Chondrocyte (in vitro differentiated cells): ENCODE data around the gene ZNF135. TPM values are rescaled to one million over a fixed set of nuclear protein-coding genes. Genes with fewer than 3 reads are reported as not detected.

Source experiments
- DNase-seq: peaks from one replicate; pipeline ENCODE4 v3.0.0; 2021; ENCODE audit warnings: mixed read lengths, low spot score
- H3K27ac Mint-ChIP-seq: one replicate; pipeline ENCODE4 v1.8.0; 2021; ENCODE audit warnings: mild to moderate bottlenecking, moderate library complexity, mixed read lengths; ENCODE audit not compliant: unreplicated experiment
- H3K27me3 Mint-ChIP-seq: 2 replicates; pipeline ENCODE4 v1.8.0; 2021; ENCODE audit warnings: low read depth, mixed read lengths
- H3K36me3 Mint-ChIP-seq: 2 replicates; pipeline ENCODE4 v1.8.0; 2021; ENCODE audit warnings: low read depth, mixed read lengths
- H3K4me1 Mint-ChIP-seq: 2 replicates; pipeline ENCODE4 v1.8.0; 2021; ENCODE audit warnings: low read depth, mild to moderate bottlenecking, mixed read lengths
- H3K4me3 Mint-ChIP-seq: one replicate; pipeline ENCODE4 v1.8.0; 2021; ENCODE audit warnings: mild to moderate bottlenecking, moderate library complexity, mixed read lengths; ENCODE audit not compliant: unreplicated experiment
- H3K9me3 Mint-ChIP-seq: 2 replicates; pipeline ENCODE4 v1.8.0; 2021; ENCODE audit warnings: low read depth, mixed read lengths
- total RNA-seq: library from RNA; stranded (reverse); gene quantifications from 3 replicates; pipeline ENCODE4 v1.2.1, GENCODE V29; 2021
- TF ChIP-seq, protein P1 (sequence below): fragments of 200-600 bp; sonication (generic); IDR thresholded peaks from 2 replicates; pipeline ENCODE4 v1.5.0; 2021; ENCODE audit warnings: antibody characterized with exemption, mild to moderate bottlenecking, moderate library complexity

Gene ZNF135
- total RNA-seq, 1 donor from 2014 or later, result 4.9 TPM

DNA sequence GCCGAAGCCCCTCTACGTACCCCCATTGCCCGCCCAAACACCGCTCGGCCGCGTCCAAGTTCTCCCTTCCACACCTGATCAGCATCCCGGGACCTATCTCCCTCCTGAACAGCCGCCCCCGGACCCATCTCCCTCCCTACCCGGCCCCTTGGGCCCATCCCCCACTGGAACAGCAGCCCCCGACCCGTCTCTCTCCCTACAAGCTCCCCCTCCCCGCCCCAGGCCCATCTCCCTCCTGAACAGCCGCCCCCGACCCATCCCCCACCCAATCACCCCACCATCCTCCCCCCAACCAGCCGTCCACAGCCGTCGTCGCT lies 24.6 kb upstream of the ZNF135 start:
- Mint-ChIP-seq H3K9me3 (peaks cover 17% of the 10 kb centered on the region), H3K27me3 (no peaks in the 10 kb centered on the region), H3K4me3 (no peak overlapping the region), H3K4me1 (no peaks in the 10 kb centered on the region), H3K36me3 (no peaks in the 10 kb centered on the region), H3K27ac (no peak overlapping the region)
- TF ChIP-seq, protein P1, sequence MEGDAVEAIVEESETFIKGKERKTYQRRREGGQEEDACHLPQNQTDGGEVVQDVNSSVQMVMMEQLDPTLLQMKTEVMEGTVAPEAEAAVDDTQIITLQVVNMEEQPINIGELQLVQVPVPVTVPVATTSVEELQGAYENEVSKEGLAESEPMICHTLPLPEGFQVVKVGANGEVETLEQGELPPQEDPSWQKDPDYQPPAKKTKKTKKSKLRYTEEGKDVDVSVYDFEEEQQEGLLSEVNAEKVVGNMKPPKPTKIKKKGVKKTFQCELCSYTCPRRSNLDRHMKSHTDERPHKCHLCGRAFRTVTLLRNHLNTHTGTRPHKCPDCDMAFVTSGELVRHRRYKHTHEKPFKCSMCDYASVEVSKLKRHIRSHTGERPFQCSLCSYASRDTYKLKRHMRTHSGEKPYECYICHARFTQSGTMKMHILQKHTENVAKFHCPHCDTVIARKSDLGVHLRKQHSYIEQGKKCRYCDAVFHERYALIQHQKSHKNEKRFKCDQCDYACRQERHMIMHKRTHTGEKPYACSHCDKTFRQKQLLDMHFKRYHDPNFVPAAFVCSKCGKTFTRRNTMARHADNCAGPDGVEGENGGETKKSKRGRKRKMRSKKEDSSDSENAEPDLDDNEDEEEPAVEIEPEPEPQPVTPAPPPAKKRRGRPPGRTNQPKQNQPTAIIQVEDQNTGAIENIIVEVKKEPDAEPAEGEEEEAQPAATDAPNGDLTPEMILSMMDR, result no peak
- DNase-seq, result no peak

- peaks cover 16% of the 10 kb centered on the region for H3K9me3 Mint-ChIP-seq
- TF ChIP-seq, protein P1, result no peak
- DNase-seq, result no peak
- no peak overlapping the region for H3K27ac Mint-ChIP-seq
- no peaks in the 10 kb centered on the region for H3K27me3 Mint-ChIP-seq
- H3K4me3 Mint-ChIP-seq, result no peak overlapping the region
- no peaks in the 10 kb centered on the region for H3K36me3 Mint-ChIP-seq
- H3K4me1 Mint-ChIP-seq, result no peaks in the 10 kb centered on the region
These were observed 23.2 kb upstream of the ZNF135 start for GRCh38 chr19:58035863-58036262.

DNA sequence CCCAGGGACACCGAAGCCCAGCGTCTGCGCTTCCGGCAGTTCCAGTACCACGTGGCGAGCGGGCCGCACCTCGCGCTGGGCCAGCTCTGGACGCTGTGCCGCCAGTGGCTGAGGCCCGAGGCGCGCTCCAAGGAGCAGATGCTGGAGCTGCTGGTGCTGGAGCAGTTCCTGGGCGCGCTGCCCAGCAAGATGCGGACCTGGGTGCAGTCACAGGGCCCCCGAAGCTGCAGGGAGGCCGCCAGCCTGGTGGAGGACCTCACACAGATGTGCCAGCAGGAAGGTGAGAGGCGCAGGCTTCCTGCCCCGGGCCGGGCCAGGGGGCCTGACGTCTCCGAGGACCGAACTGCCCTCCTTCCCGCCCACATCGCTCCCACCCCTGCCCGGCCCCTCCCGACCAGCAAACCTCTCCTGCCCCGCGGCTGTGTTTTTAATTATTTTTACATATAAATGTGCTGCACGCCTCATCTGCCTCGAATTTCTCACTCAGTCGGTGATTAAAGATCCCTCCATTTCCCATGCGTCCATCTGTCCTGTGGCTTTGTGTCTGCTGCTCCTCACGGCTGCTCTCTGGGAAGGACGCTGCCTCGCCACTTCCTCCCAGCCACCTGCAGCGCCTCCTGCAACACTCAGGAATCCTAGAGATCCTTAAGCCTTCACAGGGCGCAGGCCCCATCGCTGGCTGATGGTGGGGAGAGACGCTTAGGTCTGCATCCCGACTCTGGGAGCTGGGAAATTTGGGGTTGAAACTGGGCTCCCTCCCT lies 21.0 kb upstream of the ZNF135 start:
- Mint-ChIP-seq H3K27ac (no peak overlapping the region), H3K9me3 (peaks cover 23% of the 10 kb centered on the region), H3K36me3 (no peaks in the 10 kb centered on the region), H3K4me3 (no peak overlapping the region), H3K4me1 (no peaks in the 10 kb centered on the region), H3K27me3 (no peaks in the 10 kb centered on the region)
- DNase-seq, result no peak
- TF ChIP-seq, protein P1, result no peak

DNA sequence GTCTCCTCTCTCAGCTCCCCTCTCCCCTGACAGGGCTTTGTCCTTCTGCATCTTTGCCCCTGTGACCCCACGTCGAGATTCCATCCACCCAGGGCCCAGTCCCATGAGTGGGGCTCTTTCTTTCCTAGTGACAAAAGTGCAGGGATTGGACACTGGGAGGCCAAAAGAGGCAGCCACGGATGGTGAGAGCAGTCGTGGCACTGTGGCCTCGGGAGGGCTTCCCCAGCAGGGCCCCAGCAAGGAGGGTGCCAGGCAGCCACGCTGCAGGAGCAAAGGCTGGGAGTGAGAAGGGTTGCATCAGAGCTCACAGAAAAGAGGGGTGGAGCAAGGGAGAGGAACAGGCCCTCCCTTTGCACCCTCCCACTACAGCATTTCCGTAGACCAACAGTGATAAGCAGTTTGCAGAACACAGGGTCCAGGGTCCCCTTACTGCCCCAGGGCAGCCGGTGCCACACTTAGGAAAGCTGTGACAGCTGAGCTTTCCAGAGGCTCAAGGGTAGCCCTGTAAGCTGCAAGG lies 20.3 kb upstream of the ZNF135 start:
- H3K27ac Mint-ChIP-seq, result no peak overlapping the region
- TF ChIP-seq, protein P1, result no peak
- H3K27me3 Mint-ChIP-seq, result no peaks in the 10 kb centered on the region
- no peak overlapping the region for H3K4me3 Mint-ChIP-seq
- no peak for DNase-seq
- no peaks in the 10 kb centered on the region for H3K36me3 Mint-ChIP-seq
- no peaks in the 10 kb centered on the region for H3K4me1 Mint-ChIP-seq
- H3K9me3 Mint-ChIP-seq, result peaks cover 28% of the 10 kb centered on the region

DNA sequence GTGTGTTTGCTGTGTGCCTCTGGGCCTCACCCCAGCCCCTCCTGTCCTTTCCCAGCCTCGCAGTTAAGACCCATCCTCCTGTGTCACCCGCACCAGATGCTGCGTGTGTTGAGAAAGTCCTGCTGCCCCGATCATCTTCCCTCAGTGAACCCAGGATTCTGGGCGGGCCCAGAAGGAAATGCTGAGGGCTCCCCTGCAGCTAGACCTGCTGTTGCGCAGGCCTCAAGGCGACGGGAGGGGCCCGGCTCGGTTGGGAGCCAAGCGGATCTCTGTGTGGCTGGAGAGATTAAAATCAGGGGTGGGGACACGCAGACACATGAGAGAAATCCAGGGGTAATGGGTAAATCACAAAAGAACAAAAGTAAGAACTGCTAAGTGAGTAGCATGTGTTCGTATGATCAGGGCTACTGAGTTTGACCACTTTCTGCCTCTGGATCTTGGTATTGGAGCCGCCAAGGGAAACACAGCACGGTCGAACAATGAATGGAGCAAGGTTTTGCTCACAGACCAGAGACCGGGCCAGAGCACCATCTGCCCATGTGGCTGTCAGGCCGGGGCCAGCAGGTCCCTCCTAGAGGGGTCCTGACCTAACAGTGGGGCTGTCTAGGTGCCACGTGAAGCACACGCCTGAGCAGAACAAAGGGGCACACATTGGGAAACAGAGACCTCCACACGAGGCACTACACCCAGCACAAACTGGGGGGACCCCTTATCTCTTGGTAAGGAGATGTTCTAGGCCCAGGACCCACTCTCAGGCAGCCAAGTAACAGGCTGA lies 18.1 kb upstream of the ZNF135 start:
- Mint-ChIP-seq H3K4me3 (no peak overlapping the region), H3K27me3 (no peaks in the 10 kb centered on the region), H3K4me1 (no peaks in the 10 kb centered on the region), H3K36me3 (peaks cover 1% of the 10 kb centered on the region), H3K27ac (no peak overlapping the region), H3K9me3 (peaks cover 26% of the 10 kb centered on the region)
- no peak for DNase-seq
- TF ChIP-seq, protein P1, result no peak
